Activated CD4-positive, alpha-beta T cell treated with anti-CD3 and anti-CD28 coated beads for 24 hours (primary cell): ENCODE measurements around the gene STIP1.

Source experiments
- DNase-seq, 2 donors: peaks; one replicate each; pipeline ENCODE4 v3.0.0-alpha.2; 2020; ENCODE audit warnings: low read depth in 2 of 2

The STIP1 gene

DNA sequence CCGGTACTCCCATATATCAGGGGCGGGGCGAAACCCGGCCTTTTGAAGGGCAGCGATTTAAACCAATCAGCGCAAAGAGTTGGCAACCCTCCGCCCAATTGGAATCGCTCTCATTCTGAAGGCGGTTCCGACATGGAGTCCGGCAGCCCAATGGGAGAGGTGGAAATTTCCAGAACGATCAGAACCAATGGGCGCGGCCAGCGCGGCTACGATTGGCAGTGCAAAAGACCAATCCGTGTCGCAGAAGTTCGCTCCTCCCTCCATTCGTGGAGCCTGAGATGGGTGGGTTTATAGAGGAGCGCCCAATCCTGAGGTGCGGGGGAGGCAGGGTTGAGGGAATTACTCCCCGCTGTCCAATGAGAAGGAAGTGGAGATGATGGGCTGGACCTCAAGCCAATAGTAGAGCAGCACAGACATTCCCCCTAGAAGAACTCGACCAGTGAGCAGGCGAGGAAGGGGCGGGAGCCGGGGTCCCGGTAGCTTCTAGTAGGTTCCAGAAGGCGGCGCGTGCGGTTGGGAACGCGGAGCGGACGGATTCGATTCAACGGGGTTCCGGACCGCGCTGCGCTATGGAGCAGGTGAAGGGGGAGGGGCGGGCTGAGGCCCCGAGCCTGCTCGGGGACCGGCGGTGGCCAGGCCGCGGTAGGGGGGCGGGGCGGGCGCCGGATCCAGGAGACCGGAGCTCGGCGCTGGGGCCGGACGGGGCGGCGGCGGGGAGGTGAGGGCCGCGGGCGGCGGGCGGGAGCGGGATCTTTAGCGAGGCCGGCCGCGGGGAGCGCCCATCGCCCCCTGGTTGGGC, at the start of gene STIP1:
STIP1 (plus strand) TSS at position 479 of the 799 bp plus-strand sequence; CDS start at position 570, 91 bp downstream.
- peak; percentile 96 to 97 for DNase-seq

DNA sequence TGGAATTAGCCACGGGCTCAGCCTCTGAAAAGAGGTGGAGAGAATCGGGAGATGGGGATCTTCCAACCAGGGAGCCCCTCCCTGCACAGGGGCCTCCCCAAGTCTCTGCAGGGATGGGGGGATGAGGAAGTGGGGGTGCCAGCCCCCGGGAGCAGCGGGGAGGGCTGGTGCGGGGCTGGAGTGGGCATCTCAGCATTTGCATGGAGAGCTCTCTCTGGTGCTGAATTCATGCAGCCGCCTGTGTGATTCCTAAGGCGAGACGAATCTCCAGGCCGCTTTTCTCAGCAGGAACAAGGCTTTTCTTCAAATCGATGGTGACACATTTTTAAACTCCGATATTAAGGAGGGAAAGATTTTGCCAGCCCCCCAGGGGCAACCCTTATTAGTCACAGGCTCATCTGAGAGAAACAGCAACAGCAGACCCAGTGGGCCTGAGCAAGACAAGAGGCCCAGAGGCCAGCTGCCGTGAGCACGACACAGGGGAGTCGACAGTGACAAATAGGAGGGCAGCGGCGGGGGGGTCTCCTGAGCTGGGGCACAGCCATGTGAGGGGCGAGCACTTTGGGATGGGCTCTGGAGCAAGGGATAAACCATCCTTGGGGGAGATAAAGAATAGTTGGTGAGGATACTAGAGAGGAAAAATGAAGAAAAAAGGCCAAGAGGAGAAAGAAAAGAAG, 49.1 kb upstream of the STIP1 start:
- no peak for DNase-seq

DNA sequence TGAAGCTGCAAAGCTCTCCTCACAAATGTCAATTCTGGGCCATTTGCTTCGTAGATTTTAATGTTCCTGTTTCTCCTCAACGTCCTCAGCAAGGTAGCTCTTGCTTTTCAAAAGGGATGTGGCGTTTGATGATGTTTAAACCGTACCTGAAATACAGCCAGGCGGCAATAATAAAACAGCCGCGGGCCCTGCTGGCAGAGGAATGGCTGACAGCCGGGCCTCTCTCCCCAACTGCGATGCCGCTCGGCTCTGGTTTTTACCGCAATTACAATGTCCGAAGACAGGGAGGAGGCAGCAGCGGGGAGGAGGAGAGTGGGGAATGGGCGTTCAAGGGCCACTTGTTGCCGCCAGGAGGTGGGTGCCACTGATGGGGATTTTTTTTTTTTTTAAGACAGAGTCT, 47.6 kb upstream of the STIP1 start:
- DNase-seq, result no peak

DNA sequence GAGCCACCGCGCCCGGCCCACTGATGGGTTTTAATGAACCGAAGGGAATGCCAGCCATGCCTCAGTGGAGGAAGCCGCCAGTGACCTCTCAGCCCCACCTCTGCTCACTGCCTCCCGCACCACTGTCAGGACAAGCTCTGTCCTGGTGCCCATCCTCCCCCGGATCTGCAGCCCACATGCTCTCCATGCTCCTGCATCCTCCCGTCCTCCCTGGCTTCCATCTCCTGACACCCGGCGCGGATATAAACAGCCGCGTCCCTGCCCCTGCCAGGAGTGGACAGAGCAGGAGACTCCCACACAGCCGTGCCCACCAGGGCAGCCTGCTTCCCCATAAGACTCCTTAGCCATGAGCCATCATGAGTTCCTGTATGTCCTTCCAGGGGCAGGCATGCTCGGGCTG, 46.9 kb upstream of the STIP1 start:
- no peak for DNase-seq

DNA sequence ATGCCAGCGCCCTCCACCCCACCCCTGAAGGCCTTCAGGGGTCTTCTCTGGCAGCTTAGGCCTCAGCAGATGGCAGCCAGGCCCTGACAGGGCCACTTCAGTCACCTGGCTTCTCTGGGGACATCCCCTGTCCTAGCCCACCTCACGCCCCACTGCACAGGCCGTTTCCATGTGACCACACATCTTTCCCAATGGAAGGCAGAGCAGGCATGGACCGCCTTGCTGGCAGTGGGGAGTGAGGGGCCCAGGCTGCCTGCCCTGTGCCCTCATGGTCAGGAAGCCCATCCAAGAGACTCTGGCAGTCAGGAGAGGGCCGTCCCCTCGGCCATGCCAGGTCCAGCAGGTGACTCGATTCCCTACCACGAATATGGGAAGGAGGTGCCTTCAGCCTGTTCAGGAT, 45.9 kb upstream of the STIP1 start:
- DNase-seq, result no peak

DNA sequence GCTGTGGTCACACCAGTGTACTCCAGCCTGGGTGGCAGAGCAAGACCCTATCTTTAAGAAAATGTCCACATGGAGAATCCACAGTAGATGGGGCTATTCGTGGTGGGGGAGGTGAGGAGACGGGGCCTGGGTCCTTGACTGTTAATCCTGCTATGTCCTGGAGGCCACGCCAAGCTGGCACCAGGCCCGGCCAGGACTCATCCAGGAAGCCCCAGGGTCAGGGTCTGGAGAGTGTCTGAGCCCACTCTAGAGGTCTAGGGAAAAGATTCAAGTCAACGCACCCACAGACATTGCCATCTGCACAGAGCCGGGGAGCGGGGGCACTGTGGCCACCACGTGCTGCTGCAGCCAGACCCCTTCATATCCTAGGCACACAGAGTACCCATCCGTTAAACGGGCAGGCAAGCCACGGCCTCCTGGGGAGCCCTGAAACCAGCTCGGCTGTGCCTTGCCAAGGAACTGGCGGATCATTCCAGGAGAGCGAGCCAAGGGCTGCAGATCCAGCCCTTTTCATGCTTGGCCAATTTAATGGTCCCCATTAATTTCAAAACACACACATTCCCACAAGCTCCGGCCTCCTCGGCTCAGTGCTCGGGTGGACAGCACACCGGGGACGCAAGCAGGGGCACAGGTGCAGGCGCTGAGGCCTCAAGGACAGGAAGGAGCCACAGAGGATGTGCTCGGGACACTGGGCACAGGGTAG, 44.7 kb upstream of the STIP1 start:
- DNase-seq, result no peak

DNA sequence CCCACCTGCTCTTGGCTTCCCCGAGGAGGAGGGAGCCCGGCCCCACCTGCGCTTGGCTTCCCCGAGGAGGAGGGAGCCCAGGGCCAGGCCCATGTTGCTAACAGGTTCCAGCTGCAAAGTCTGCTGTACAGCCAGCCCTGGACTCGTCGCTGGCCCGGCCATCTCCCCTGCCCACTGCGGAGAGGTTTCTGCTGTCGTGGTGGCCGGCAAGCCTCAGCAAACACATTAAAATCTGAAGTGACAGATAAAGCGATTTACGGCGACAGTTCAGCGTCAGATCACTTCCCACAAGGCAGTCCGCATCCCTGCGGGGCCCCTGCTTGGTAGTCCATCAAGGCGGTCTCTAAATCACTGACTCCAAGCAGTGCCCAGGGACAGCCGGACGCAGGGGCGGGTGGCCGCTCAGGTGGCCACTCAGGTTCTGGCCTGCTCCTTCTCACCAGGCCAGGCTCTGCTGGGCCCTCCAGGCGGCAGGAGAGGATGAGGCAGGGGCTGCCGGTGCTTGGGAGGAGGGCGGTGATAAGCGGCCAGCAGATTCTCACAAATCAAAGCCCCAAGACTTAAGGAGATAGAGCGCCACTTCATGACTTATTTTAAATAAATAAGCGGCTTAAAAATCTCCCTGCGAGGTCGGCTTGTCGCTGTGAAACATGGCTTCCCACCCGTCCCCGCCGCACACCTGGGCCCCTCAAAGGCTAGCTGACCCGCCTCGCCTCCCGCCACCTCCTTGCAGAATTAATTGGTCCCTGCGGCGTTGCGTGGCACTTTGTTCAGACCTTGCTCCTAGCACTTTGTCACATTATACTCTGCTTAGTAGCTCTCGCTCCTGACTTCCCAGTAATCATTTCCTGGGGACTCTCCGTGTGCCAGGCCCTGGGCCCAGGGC, 41.1 kb upstream of the STIP1 start:
- no peak for DNase-seq

DNA sequence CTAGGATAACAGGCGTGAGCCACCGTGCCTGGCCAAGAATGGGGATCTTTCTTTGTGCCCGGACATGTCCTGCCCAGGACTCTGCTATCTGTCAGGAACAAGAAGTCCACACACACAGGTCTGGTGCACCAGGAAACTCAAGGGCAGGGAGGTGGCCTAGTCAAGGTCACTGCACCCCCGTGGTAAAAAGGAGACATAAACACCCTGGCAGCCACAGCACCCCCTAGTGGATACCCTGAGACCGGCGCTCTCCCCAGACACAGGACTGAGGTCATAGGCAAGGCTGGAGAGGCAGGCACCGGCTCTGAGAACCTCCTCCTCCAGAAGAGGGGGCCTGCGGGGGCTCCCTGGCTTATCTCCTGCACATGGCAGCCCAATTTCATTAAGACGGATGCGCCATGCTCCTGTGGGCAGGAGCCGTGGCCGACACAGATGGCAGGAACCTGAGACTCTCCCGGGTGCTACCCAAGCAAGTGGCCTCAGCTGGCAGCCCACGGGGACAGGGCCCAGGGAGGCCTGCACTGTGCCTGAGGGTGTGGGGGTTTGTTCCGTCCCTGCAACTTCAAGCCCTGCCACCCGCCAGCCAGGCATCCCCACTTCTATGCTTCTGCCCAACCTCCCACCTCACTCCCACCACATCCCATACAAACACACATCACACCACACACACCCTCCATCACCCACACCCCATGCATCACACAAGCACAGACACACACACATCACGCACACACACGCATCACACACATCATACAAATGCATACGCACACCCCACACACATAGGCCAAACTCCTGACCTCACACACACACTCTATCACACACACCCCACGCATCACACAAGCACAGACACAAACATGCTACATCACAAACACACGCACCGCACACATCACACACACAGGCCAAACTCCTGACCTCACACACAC, 39.7 kb upstream of the STIP1 start:
- DNase-seq, result peak; percentile 39 to 46

DNA sequence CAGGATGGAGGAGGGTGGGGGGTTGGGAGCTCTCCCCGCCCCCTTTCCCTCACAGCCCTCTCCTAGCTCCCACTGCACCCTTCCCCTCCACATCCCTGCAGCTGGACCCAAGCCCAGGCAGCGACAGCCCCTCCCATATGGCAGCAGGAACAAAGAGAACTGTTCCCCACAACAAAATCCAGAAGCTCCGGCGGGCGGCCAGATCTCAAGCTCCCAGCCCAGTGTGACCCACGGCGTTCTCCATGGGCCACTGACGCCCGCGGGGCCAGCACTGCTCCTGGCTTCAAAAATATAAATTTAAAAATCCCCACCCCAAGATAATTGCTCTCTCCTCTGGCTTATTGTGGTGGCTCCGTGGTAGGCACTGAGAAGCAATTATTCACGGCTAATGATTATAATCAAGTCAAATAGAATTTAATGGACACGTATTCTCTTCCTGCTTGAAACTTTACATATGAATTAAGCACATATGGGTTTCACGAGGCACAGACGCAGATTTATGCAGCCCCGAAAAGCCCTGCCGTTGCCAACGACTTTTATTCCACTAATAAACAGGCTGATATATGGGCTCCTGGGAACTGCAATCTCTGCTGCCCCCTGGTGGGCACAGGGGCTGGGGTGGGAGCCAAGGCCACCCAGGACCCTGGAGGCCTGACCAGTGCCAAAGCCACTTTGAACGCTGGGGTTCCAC, 37.6 kb upstream of the STIP1 start:
- peak; percentile 61 to 68 for DNase-seq

DNA sequence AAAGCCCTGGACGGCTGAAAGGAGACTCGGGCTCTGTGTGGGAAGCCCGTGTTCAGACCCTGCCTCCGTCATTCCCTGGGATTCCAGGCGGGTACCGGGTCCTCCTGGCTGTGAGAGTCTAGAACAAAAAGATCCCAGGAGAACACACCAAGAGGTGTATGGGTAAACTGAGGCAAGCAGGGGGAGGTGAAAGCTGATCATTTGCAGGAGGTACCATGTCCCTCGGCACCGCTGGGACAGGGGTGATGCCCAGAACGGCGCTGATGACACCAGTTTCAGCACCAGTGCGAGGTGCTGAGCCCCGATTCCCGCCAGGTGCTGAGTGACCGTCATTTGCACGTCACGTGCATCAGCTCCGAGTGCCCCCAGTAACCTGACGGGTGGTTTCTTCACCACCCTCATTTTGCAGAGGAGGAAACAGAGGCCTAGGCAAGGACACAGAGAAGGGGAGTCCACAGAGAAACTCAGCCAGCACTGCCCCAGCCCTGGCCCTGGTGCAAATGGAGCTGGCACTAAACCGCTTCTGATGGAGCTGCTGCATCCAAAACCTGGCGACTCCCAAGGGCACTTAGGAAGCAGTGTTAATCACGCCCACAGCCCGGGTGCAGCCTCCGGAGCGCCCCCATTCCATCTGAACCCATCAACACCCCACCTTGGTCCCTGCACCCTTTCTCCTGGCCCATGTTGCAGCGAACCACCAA, 36.9 kb upstream of the STIP1 start:
- no peak for DNase-seq

DNA sequence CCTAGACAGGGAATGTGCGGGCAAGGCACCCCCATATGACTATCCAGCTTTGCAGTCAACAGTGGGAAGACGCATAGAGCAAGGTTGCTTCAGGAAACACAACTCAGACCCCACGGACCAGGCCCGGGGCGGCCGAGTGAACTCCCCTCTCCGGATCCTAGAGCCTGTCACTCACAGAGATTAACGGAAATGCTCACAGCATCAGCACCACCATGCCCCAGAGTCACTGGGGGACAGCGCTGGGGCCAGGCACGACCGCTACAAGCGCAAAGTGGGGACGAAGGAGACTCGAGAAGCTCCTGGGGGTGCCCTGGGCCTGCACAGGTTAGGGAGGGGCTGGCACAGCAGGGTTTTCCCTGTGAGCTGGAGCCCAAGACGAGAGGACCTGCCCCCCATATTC, 35.9 kb upstream of the STIP1 start:
- DNase-seq, result no peak

DNA sequence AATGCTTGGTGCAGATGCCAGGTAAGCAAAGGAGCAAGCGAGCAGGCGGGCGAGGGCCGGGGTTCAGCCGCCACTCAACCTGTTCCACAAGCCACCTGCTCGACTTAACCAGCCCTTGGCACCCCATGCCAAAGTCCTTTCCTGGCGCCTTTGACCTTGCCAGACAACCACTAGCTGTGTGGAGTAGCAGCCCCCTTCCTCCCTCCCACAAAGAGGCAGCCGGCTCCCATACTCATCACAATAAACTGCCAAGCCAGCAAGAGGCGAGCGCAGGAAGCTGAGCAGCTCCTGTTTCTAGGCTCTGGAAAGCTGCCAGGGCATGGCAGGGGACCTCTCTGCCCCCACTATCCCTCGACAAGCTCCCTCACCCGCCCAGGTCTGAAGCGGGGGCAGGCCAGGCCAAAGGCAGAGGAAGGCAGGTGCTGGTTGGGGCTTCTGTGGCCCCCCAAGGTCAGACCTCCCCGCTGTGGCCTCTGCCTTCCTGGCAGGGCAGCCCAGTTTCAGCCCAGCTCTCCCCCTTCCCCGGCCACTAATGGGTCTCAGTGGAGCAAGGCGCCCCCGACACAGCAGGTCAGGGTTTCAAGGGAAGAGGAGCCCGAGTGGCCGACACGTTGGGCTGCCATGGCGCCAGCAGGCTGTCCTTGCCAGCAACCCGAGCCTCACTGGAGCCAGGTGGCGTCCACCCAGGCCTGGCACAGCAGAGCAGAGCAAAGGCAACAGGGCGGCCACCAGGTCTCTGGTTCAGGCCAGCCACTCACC, 35.3 kb upstream of the STIP1 start:
- DNase-seq, result no peak

DNA sequence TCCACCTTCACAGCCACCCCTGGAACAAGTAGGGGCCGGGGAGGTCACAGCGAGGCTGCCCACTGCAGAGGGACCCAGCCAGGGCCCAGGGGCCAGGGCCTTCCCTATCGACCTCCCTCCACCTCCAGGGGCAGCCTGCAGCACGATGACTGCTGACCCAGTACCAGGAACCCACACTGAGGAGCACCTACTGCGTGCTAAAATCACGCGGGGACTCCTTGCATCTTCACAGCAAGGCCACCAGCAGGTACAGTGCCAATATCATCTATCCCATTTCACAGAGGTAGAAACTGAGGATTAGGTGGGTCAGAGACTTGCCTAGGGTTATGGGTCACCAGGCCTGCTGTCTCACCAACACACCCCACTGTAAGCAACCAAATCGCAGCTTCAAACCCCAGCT, 34.6 kb upstream of the STIP1 start:
- no peak for DNase-seq

DNA sequence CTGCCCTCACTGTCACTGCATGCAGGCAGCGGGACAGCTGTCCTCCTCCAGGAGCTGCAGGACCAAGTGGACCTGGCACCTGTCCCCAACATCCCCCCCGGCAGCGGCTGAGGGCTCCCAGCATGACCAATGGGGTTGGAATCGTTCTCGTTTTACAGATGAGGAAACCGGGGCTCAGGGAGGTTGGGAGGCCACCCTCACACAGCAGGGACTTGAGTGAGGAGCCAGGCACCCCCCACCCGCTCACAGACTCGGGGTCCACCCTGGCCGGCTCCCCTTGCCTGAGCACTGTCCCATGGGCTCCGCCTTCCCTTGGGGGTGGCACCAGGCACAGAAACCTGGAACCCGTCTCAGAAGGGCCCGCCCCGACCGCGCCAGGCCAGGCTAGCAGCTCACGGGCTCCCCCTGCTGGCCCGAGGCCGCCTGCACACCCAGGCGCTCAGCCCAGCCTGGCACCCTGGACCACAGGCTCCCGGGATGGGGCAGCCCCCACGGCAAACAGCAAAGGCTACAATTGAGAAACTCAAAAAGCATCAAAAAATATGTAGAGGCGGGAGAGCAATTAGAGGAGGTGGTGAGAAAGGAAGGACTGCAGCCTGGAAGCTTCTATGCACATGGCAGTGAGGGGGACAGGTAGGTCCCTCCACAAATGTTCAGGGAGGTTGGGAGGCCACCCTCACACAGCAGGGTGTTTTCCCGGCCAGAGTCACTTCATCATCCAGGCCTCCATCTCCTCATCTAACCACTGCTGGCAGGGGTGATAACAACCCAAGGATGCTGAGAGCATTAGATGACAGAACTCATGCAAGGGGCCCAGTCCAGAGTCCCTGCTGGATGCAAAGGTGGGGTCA, 32.9 kb upstream of the STIP1 start:
- peak; percentile 49 to 64 for DNase-seq

DNA sequence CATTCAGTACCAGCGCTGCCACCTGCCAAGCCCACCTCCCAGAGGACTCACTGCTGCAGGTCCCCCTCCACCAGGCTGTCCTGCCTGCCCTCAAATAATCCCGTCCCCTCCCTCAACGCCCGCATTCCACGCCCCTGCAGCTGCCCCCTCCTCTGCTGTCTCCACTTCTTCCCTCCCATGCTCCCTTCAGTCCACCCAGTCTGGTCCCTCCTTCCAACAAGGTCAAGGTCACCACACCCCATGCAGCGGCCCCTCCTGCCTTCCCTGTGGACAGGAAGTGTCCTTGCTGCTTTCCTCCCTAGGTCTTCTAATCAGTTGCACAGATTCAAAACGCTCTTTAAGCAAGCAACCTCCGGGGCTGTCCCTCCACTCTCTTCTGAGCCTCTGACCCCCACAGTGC, 32.2 kb upstream of the STIP1 start:
- no peak for DNase-seq

DNA sequence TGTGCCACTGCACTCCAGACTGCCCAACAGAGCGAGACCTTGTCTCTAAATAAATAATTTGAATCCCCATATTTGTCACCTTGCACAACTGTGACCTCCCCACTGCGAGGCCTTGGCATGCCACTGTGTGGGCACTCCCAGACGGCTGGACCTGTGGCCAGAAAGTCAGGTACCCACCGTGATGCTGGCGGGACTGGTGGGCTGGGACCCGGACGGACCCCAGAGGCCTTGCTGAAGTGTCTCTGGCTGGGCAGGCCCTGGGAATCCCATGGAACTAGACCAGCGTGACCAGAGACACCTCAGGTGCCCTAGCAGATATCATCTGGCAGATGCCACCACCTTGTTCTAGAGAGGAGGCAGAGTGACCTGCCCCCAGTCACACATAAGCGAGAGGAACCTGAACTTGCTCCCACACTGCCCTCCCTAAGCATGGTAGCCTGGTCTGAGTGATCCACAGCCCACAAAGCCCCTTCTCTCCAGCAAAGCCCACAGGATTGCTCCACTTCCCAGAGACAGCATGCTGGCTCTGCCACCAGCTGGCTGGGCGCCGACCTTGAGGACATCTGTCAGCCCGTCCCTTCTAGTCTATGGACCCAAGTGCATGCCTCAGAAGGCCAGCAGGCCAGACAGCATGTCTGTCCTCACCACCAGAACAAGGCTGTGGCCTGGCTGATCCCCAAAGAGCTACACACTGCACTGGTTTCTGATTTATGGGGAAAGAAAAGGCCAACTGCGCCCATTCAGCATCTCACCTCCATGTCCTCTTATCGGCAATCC, 29.5 kb upstream of the STIP1 start:
- DNase-seq, result no peak
